ENCODE results near the gene CLDN5. TPM values are rescaled to one million over a fixed set of nuclear protein-coding genes. Genes with fewer than 3 reads are reported as not detected.

Gene CLDN5
- total RNA-seq, 1 donor from 2014 or later, result 0.47 TPM

DNA sequence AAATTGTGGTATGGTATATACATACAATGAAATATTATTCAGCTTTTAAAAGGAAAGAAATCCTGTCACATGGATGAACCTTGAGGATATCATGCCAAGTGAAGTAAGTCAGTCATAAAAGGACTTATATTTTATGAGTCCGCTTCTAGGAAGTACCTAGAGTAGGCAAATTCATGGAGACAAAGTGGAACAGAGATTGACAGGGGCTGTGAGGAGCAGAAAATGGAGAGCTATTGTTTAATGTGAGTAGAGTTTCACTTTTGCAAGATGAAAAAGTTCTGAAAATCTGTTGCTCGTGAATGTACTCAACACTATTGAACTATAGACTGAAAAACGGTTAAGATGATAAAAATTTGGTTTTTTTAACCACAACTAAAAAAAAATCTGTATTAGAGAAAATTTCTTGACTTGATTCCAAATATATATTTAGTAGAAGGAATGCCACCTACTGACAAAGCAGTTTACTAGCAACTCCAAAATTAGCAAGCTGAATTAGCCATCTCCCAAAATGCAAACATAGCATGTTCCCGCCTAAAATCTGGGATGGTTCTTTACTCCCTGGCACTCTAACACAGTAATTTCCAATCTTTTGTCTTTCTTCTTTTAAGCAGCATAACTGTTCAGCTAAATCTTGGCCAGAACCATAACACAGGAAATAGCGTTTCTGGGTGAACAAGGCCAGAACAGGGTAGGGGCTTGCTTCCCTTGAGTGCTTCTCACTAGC lies 46.7 kb downstream of the CLDN5 start:
- H3K4me1 Mint-ChIP-seq (ENCODE audit: low read depth), result peaks cover 42% of the 10 kb centered on the region
- H3K27ac Mint-ChIP-seq, result peak overlapping the region; percentile 78
- H3K36me3 Mint-ChIP-seq (ENCODE audit: low read depth), result peaks cover 21% of the 10 kb centered on the region
- DNase-seq (ENCODE audit: low spot score), result peak; percentile 8
- H3K4me3 Mint-ChIP-seq, result peak overlapping the region; percentile 87
- no peaks in the 10 kb centered on the region for H3K9me3 Mint-ChIP-seq
- intact Hi-C loops (cut with micrococcal nuclease), result loop anchor here (1.0 to 5.0 kb wide), 3 partner anchors 153 to 415 kb away; no protein-coding TSS in a partner anchor
- H3K27me3 Mint-ChIP-seq (ENCODE audit: insufficient read depth), result no peaks in the 10 kb centered on the region

DNA sequence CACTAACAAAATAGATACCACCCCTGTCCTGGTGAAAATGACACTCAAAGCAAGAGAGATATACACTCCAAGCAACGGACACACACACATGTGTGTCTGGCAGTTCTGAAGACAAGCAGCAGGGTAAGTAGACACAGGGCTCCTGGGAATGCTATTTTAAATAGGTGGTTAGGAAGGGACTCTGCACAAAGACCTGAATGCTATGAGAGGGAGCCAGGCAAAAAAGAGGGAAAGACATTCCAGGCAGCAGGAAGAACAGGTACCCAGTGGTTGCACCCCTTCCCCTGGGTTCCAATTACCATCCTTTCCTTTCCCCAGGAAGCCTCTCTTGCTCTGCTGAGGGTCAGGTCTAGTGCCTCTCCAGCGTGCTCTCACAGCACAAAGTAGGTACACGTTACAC lies 48.2 kb downstream of the CLDN5 start:
- H3K27ac Mint-ChIP-seq, result no peak overlapping the region
- intact Hi-C loops (cut with micrococcal nuclease), result loop anchor here (5.0 kb wide), 2 partner anchors 369 to 416 kb away; no protein-coding TSS in a partner anchor
- H3K4me3 Mint-ChIP-seq, result peak overlapping the region; percentile 41
- DNase-seq (ENCODE audit: low spot score), result no peak
- no peaks in the 10 kb centered on the region for H3K27me3 Mint-ChIP-seq (ENCODE audit: insufficient read depth)
- peaks cover 40% of the 10 kb centered on the region for H3K4me1 Mint-ChIP-seq (ENCODE audit: low read depth)
- peaks cover 30% of the 10 kb centered on the region for H3K36me3 Mint-ChIP-seq (ENCODE audit: low read depth)
- no peaks in the 10 kb centered on the region for H3K9me3 Mint-ChIP-seq

DNA sequence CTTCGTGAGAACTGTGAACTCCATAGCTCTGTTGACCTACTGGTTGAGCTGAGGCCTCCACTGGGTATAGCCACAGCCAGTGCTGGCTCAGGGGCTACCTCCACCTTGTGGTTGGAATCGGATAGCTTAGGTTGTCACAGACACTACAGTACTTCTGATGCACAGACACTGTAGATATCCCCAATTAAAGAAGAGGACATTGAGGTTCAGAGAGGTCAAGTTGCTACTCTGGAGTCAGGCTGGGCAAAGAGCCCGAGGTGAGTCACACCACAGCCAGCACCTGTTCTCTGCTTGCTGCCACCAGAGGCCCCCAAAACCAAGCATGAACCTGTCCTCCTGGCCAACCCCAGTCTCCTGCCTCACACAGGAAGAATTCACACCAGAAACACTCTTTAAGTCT lies 50.6 kb downstream of the CLDN5 start:
- Mint-ChIP-seq H3K4me3 (no peak overlapping the region), H3K27ac (no peak overlapping the region), H3K36me3 (ENCODE audit: low read depth) (peaks cover 39% of the 10 kb centered on the region), H3K4me1 (ENCODE audit: low read depth) (peaks cover 26% of the 10 kb centered on the region), H3K27me3 (ENCODE audit: insufficient read depth) (no peaks in the 10 kb centered on the region), H3K9me3 (no peaks in the 10 kb centered on the region)
- intact Hi-C loops (cut with micrococcal nuclease), result no loop called here
- DNase-seq (ENCODE audit: low spot score), result no peak

Other genes with a start within 250 kb of the CLDN5 start
- gene CLTCL1, start 232.7 kb downstream of the CLDN5 start, total RNA-seq, result 0.64 and 0.73 TPM in 2 replicates
- 44.2 and 46.0 TPM in 2 replicates for gene HIRA, start 92.7 kb downstream of the CLDN5 start, total RNA-seq
- gene MRPL40, start 91.9 kb downstream of the CLDN5 start, total RNA-seq, result 36.0 and 38.5 TPM in 2 replicates
- gene C22orf39, start 76.7 kb downstream of the CLDN5 start, total RNA-seq, result 22.8 and 26.8 TPM in 2 replicates
- 88.2 and 108 TPM in 2 replicates for gene UFD1, start 45.2 kb downstream of the CLDN5 start, total RNA-seq
- 104 and 116 TPM in 2 replicates for gene CDC45, start 44.5 kb downstream of the CLDN5 start, total RNA-seq
- gene SEPTIN5, start 190.1 kb upstream of the CLDN5 start, total RNA-seq, result 0.98 and 1.3 TPM in 2 replicates
- gene GP1BB, start 199.1 kb upstream of the CLDN5 start, total RNA-seq, result not detected in 2 replicates
- 0.29 and 0.56 TPM in 2 replicates for gene TBX1, start 236.4 kb upstream of the CLDN5 start, total RNA-seq

Measured in activated T-helper 1 cell treated with anti-CD3 and anti-CD28 coated beads, Interleukin-12 subunit alpha, Interleukin-12 subunit beta, Interleukin-2, Interleukin-4 antibody, amounts not matched to agents 30 ng/mL and 10 ng/mL and 1 ng/mL, durations not matched to agents 14 hours and 24 hours and 36 hours (primary cell).